Prostate gland (tissue), 2 donors: Measurements from ENCODE around the gene ENC1.

Experiments
- POLR2A ChIP-seq: fragments of 450-650 bp; IDR thresholded peaks from one replicate; pipeline ENCODE4 v1.6.1; 2016; ENCODE audit warnings: antibody characterized with exemption, mild to moderate bottlenecking
- TF ChIP-seq, protein P1 (sequence below), 4 experiments: fragments of 200-600 bp in 2 of 4; fragments of 450-650 bp in 2 of 4; sonication (generic) in 2 of 4; IDR thresholded peaks; 1 replicate in 3 of 4; 2 replicates in 1 of 4; pipeline ENCODE4 v1.5.1; 2016 to 2019; ENCODE audit warnings: antibody characterized with exemption in 4 of 4, mild to moderate bottlenecking in 2 of 4, moderate library complexity in 2 of 4

DNA sequence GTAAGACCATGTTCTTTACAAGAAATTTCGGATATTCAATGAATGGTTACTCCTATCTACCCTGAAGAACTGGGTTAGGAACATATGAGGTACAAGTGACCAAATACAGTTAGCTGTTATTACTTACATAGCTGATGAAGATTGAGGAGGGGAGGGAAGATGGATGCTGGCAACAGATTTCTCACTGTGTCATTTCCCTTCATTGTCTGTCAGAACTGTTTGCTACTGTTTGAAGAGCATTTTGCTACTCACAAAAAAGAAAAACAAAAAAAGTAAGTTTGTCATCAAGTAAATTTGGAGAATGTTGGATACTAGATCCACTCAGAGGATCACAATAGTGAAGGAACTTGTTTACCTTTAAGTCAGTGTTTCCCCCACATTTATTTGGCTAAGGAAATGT, 53.7 kb downstream of the ENC1 start:
- TF ChIP-seq, protein P1, sequence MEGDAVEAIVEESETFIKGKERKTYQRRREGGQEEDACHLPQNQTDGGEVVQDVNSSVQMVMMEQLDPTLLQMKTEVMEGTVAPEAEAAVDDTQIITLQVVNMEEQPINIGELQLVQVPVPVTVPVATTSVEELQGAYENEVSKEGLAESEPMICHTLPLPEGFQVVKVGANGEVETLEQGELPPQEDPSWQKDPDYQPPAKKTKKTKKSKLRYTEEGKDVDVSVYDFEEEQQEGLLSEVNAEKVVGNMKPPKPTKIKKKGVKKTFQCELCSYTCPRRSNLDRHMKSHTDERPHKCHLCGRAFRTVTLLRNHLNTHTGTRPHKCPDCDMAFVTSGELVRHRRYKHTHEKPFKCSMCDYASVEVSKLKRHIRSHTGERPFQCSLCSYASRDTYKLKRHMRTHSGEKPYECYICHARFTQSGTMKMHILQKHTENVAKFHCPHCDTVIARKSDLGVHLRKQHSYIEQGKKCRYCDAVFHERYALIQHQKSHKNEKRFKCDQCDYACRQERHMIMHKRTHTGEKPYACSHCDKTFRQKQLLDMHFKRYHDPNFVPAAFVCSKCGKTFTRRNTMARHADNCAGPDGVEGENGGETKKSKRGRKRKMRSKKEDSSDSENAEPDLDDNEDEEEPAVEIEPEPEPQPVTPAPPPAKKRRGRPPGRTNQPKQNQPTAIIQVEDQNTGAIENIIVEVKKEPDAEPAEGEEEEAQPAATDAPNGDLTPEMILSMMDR (IDR thresholded peaks at IDR 0.05): no peak
- no peak for TF ChIP-seq POLR2A
